ENCODE results near the gene GASK1B. TPM values are rescaled to one million over a fixed set of nuclear protein-coding genes. Genes with fewer than 3 reads are reported as not detected.

Gene GASK1B
- total RNA-seq, 2 experiments from 2014 or later: not detected

- Mint-ChIP-seq H3K4me1 (no peaks in the 10 kb centered on the region), H3K9me3 (no peaks in the 10 kb centered on the region), H3K36me3 (ENCODE audit: low read depth) (no peaks in the 10 kb centered on the region), H3K27me3 (peaks cover 8% of the 10 kb centered on the region), H3K4me3 (no peak overlapping the region), H3K27ac (no peak overlapping the region)
- ChIA-PET CTCF (interaction anchor here (0.6 kb wide), 1 partner anchor 971 kb away, joined by 3 read pairs; no protein-coding TSS in a partner anchor), POLR2A (no interaction called here)
- DNase-seq: no peak
Measured at GRCh38 chr4:158201322-158201721, 28.5 kb upstream of the GASK1B start.

GRCh38 chr4:158200214-158200613, 27.4 kb upstream of the GASK1B start:
- DNase-seq: no peak
- Mint-ChIP-seq H3K9me3 (no peaks in the 10 kb centered on the region), H3K4me3 (no peak overlapping the region), H3K36me3 (ENCODE audit: low read depth) (no peaks in the 10 kb centered on the region), H3K27ac (no peak overlapping the region), H3K4me1 (no peaks in the 10 kb centered on the region), H3K27me3 (peaks cover 7% of the 10 kb centered on the region)
- ChIA-PET CTCF (no interaction called here), POLR2A (no interaction called here)

GRCh38 chr4:158197194-158197776, 24.5 kb upstream of the GASK1B start:
- H3K9me3 Mint-ChIP-seq: no peaks in the 10 kb centered on the region
- H3K27ac Mint-ChIP-seq: no peak overlapping the region
- H3K4me1 Mint-ChIP-seq: no peaks in the 10 kb centered on the region
- H3K4me3 Mint-ChIP-seq: no peak overlapping the region
- peaks cover 11% of the 10 kb centered on the region for H3K27me3 Mint-ChIP-seq
- DNase-seq: no peak
- ChIA-PET CTCF (no interaction called here), POLR2A (no interaction called here)
- no peaks in the 10 kb centered on the region for H3K36me3 Mint-ChIP-seq (ENCODE audit: low read depth)

DNA sequence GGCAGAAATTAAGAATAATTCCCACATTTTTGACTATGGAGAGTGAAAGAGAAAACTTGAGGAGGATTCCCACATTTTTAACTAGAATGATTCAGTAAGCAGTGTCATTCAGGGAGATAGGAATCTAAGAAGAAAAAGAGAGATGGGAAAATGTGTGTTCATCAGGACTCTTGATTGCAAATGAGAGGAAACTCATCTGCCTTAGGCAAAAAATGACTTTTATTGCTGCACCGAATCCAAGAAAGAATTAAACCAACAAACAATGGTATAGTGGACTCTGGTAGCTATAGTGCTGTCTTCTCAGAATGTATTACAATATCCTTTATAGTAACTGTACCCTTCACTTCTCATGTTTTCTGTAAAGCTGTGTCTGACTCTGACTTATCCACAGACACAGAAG, 22.5 kb upstream of the GASK1B start:
- Mint-ChIP-seq H3K9me3 (no peaks in the 10 kb centered on the region), H3K4me1 (no peaks in the 10 kb centered on the region), H3K36me3 (ENCODE audit: low read depth) (no peaks in the 10 kb centered on the region), H3K4me3 (no peak overlapping the region), H3K27me3 (peaks cover 11% of the 10 kb centered on the region), H3K27ac (no peak overlapping the region)
- ChIA-PET POLR2A (no interaction called here), CTCF (no interaction called here)
- no peak for DNase-seq

DNA sequence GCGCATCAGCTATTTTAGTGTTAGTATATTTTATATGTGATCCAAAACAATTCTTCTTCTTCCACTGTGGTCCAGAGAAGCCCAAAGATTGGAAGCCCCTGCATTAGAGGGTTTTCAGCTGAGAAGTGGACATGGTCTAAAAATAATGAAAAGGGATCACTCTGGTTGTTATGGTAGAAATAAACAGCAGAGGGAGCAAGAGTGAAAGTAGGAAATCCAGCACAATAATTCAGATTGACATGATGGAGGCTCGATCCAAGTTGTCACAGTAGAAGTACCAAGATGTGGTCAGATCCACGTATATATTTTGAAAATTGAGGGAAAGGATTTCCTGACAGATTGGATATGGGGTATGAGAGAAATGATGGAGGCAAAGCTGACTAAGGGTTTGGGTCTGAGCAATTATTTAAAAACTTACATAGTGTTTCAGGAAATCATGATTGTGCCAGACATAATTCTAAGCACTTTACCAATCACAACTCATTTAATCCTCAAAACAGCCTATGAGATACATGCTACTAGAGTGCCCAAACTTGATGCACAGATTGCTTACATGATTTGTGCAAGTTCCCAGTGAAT, 20.4 kb upstream of the GASK1B start:
- Mint-ChIP-seq H3K27me3 (peaks cover 13% of the 10 kb centered on the region), H3K4me1 (no peaks in the 10 kb centered on the region), H3K27ac (no peak overlapping the region), H3K9me3 (no peaks in the 10 kb centered on the region), H3K4me3 (no peak overlapping the region), H3K36me3 (ENCODE audit: low read depth) (no peaks in the 10 kb centered on the region)
- CTCF ChIA-PET: interaction anchor here (1.0 kb wide), 1 partner anchor 10 kb away, joined by 3 read pairs; no protein-coding TSS in a partner anchor
- POLR2A ChIA-PET: no interaction called here
- no peak for DNase-seq

- H3K27me3 Mint-ChIP-seq: peaks cover 11% of the 10 kb centered on the region
- H3K27ac Mint-ChIP-seq: no peak overlapping the region
Measured at GRCh38 chr4:158192439-158193158, 19.8 kb upstream of the GASK1B start.

DNA sequence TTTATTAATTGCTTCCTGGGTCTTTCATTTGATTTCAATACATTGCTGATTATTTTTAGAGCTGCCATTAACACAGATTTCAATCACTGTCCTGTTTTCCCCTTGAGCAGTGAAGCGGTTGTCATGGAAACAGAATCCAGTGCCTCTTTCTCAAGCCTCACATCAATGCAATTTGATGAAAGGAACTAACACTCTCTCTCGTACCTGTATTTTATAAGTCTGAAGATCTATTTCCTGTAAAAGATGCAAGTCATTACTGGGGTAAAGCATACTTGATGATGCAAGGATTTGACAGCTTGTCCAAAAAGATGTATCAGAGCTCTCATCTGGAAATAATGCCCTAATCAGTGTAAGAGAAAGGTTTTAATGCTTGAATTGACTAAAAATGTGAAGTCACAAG, 17.9 kb upstream of the GASK1B start:
- Mint-ChIP-seq H3K27ac (no peak overlapping the region), H3K36me3 (ENCODE audit: low read depth) (no peaks in the 10 kb centered on the region), H3K4me1 (no peaks in the 10 kb centered on the region), H3K4me3 (no peak overlapping the region), H3K9me3 (no peaks in the 10 kb centered on the region), H3K27me3 (peaks cover 7% of the 10 kb centered on the region)
- no peak for DNase-seq
- CTCF ChIA-PET: interaction anchor here (0.6 kb wide), 1 partner anchor 19 kb away, joined by 4 read pairs; no protein-coding TSS in a partner anchor
- POLR2A ChIA-PET: no interaction called here

More at GRCh38 chr4:158192439-158193158, 19.8 kb upstream of the GASK1B start:
- Mint-ChIP-seq H3K36me3 (ENCODE audit: low read depth) (no peaks in the 10 kb centered on the region), H3K9me3 (no peaks in the 10 kb centered on the region), H3K4me3 (no peak overlapping the region), H3K4me1 (no peaks in the 10 kb centered on the region)
- POLR2A ChIA-PET: no interaction called here
- CTCF ChIA-PET: interaction anchor here (0.6 to 1.0 kb wide), 2 partner anchors 9 to 45 kb away, joined by 3 read pairs; no protein-coding TSS in a partner anchor
- no peak for DNase-seq

GRCh38 chr4:158189422-158189821, 16.6 kb upstream of the GASK1B start:
- CTCF ChIA-PET: no interaction called here
- H3K27ac Mint-ChIP-seq: no peak overlapping the region
- no peaks in the 10 kb centered on the region for H3K9me3 Mint-ChIP-seq
- H3K4me1 Mint-ChIP-seq: no peaks in the 10 kb centered on the region
- DNase-seq: no peak
- POLR2A ChIA-PET: no interaction called here
- no peak overlapping the region for H3K4me3 Mint-ChIP-seq
- peaks cover 3% of the 10 kb centered on the region for H3K27me3 Mint-ChIP-seq
- no peaks in the 10 kb centered on the region for H3K36me3 Mint-ChIP-seq (ENCODE audit: low read depth)

DNA sequence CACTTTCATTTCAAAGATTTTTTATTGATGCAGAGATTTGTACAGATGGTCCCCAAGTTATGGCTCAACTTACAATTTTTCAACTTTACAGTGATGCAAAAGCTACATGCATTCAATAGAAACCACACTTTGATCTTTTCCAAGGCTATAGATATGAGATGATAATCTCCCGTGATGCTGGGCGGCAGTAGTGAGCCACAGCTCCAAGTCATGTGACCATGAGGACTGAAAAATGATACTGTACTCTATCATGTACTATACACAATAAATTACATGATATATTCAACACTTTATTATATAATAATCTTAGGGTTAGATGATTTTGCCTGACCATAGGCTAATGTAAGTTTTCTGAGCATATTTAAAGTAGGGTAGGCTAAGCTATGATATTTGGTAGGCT, 14.0 kb upstream of the GASK1B start:
- POLR2A ChIA-PET: no interaction called here
- no peak for DNase-seq
- Mint-ChIP-seq H3K27me3 (peaks cover 8% of the 10 kb centered on the region), H3K4me1 (no peaks in the 10 kb centered on the region), H3K36me3 (ENCODE audit: low read depth) (no peaks in the 10 kb centered on the region), H3K9me3 (no peaks in the 10 kb centered on the region), H3K4me3 (no peak overlapping the region), H3K27ac (no peak overlapping the region)
- CTCF ChIA-PET: no interaction called here

- POLR2A ChIA-PET: no interaction called here
- DNase-seq: no peak
- CTCF ChIA-PET: no interaction called here
- Mint-ChIP-seq H3K27ac (no peak overlapping the region), H3K9me3 (no peaks in the 10 kb centered on the region), H3K4me1 (no peaks in the 10 kb centered on the region), H3K27me3 (peaks cover 9% of the 10 kb centered on the region), H3K36me3 (ENCODE audit: low read depth) (no peaks in the 10 kb centered on the region), H3K4me3 (no peak overlapping the region)
Measured at GRCh38 chr4:158182736-158183135, 9.9 kb upstream of the GASK1B start.

DNA sequence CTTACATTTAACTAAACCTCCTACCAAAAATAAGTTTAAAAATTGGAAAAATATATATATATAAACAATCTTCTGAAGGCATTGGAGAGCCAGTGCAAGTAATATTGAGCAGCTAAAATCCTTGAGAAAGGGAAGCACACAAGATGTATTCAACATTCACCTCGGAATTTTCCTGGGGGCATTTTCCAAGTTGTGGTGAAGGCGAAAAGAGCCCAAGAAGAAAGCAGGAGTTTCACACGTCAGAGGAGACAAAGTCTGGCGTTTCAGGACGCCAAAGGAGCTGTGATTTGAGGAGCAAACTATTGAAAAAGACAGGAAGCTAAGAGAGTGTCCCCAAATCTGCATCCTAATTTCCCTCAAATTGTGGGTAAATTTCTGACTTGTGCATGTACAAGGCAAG, 9.1 kb upstream of the GASK1B start:
- ChIA-PET CTCF (no interaction called here), POLR2A (no interaction called here)
- H3K4me3 Mint-ChIP-seq: no peak overlapping the region
- H3K27ac Mint-ChIP-seq: no peak overlapping the region
- H3K4me1 Mint-ChIP-seq: no peaks in the 10 kb centered on the region
- no peaks in the 10 kb centered on the region for H3K9me3 Mint-ChIP-seq
- no peaks in the 10 kb centered on the region for H3K36me3 Mint-ChIP-seq (ENCODE audit: low read depth)
- H3K27me3 Mint-ChIP-seq: peaks cover 9% of the 10 kb centered on the region
- DNase-seq: no peak

- H3K27ac Mint-ChIP-seq: no peak overlapping the region
- no peaks in the 10 kb centered on the region for H3K9me3 Mint-ChIP-seq
- H3K27me3 Mint-ChIP-seq: peaks cover 12% of the 10 kb centered on the region
- H3K4me3 Mint-ChIP-seq: no peak overlapping the region
- H3K36me3 Mint-ChIP-seq (ENCODE audit: low read depth): no peaks in the 10 kb centered on the region
- CTCF ChIA-PET: no interaction called here
- DNase-seq: no peak
- POLR2A ChIA-PET: no interaction called here
- H3K4me1 Mint-ChIP-seq: no peaks in the 10 kb centered on the region
Measured at GRCh38 chr4:158179465-158179864, 6.6 kb upstream of the GASK1B start.

DNA sequence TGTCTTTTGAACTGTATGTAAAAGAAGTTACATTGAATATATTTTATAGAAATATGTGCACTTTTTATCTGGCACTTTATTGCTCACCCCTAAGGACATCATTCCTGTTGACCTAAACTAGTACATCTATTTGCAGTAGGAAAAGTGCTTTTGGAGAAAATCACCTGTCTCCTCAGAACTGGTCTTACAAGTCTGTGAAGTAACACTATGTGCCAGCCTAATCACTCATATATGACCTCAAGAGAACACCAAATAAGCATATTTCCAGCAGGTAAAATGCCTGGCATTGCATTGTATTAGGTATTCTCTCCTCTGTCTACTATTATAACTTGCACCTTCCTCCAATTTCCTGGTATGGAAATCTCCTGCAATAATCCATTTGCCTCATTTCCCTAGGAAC, 4.0 kb upstream of the GASK1B start:
- no peaks in the 10 kb centered on the region for H3K9me3 Mint-ChIP-seq
- CTCF ChIA-PET: no interaction called here
- DNase-seq: no peak

GRCh38 chr4:158176108-158176507, 3.3 kb upstream of the GASK1B start:
- ChIA-PET CTCF (no interaction called here), POLR2A (no interaction called here)
- Mint-ChIP-seq H3K4me3 (no peak overlapping the region), H3K27me3 (peaks cover 29% of the 10 kb centered on the region), H3K27ac (no peak overlapping the region), H3K36me3 (ENCODE audit: low read depth) (no peaks in the 10 kb centered on the region), H3K4me1 (no peaks in the 10 kb centered on the region), H3K9me3 (no peaks in the 10 kb centered on the region)
- no peak for DNase-seq

More for the DNA sequence above, 4.0 kb upstream of the GASK1B start:
- H3K36me3 Mint-ChIP-seq (ENCODE audit: low read depth): no peaks in the 10 kb centered on the region
- H3K4me3 Mint-ChIP-seq: no peak overlapping the region
- POLR2A ChIA-PET: no interaction called here
- H3K27ac Mint-ChIP-seq: no peak overlapping the region
- peaks cover 26% of the 10 kb centered on the region for H3K27me3 Mint-ChIP-seq
- no peaks in the 10 kb centered on the region for H3K4me1 Mint-ChIP-seq

All from activated CD4-positive, alpha-beta T cell treated with anti-CD3 and anti-CD28 coated beads, Interleukin-2, amount 10 ng/mL, durations not matched to agents 7 days and 5 days (primary cell).